ENCODE results near the gene EHD4. TPM values are rescaled to one million over a fixed set of nuclear protein-coding genes. Genes with fewer than 3 reads are reported as not detected.

EHD4 gene
- total and polyA plus RNA-seq, 9 of the 15 experiments (the other 6 are each of a cell fraction or from before 2014, with no cell fraction given) = 0.89 to 10.3 (median 6.4) TPM

DNA sequence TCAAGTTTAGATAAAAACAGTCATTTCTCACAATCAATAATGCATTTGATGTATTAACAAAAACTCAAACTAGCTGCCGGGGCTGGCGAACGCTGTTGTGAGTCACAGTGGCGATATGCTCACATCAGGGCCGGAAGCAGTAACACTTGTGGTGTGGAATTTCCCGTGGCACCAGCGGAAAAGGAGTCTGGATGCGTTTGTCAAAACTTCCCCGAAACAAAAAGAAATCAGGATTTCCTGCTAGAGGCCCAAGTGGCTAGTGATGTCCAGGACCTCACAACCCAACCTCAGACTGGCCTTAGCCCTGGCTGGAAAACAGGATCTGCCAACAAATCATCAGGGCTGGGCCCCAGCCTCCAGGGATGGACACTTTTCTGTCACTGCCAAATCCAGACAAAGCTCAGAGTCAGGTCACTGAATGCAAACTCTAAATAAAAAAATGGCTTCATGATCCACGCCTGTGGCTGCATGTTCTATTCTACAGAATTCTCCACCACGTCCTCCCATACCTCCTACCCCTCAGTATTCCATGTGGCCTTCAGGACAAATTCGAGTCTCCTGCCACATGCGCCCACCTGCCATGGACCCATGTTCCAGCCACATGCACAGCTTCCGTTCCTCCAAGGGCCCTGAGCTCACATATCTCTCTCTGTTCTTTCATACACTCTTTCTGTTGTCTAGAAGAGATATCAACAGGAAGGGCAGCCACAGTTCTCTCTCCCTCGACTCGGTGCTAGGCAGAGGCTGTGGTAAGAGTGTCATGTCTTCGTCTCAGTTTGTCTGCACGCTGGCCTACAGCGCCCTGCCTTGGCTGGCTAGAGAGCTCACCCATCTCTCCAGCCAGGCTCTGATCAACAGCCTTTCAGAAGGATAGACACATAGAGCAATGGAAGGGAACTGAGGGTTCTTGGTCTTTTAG, 35.4 kb downstream of the EHD4 start (continued):
- peak; percentile 27; the same call in 1 of the 2 replicates for TF ChIP-seq L3MBTL2 (IDR thresholded peaks at IDR 0.05)
- no peak for TF ChIP-seq ZNF778 (CRISPR knock-in tag; IDR thresholded peaks at IDR 0.05)
- TF ChIP-seq ZNF695 (CRISPR knock-in tag; IDR thresholded peaks at IDR 0.05) = no peak
- TF ChIP-seq HDAC1 (IDR thresholded peaks at IDR 0.05) = no peak
- TF ChIP-seq, protein P1, sequence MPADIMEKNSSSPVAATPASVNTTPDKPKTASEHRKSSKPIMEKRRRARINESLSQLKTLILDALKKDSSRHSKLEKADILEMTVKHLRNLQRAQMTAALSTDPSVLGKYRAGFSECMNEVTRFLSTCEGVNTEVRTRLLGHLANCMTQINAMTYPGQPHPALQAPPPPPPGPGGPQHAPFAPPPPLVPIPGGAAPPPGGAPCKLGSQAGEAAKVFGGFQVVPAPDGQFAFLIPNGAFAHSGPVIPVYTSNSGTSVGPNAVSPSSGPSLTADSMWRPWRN (IDR thresholded peaks at IDR 0.05; ENCODE audit: low read depth) = no peak
- TF ChIP-seq SMAD4 (CRISPR knock-in tag; conservative IDR thresholded peaks at IDR 0.05) = no peak
- no peak for TF ChIP-seq KDM2B (CRISPR knock-in tag; IDR thresholded peaks at IDR 0.05)
- TF ChIP-seq, protein P2, sequence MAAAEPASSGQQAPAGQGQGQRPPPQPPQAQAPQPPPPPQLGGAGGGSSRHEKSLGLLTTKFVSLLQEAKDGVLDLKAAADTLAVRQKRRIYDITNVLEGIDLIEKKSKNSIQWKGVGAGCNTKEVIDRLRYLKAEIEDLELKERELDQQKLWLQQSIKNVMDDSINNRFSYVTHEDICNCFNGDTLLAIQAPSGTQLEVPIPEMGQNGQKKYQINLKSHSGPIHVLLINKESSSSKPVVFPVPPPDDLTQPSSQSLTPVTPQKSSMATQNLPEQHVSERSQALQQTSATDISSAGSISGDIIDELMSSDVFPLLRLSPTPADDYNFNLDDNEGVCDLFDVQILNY (CRISPR knock-in tag; IDR thresholded peaks at IDR 0.05) = no peak
- TF ChIP-seq TAL1 (IDR thresholded peaks at IDR 0.05) = no peak
- TF ChIP-seq HNRNPK (IDR thresholded peaks at IDR 0.05; ENCODE audit: low read depth, low read length, poor library complexity, severe bottlenecking) = no peak
- TF ChIP-seq, protein P3, sequence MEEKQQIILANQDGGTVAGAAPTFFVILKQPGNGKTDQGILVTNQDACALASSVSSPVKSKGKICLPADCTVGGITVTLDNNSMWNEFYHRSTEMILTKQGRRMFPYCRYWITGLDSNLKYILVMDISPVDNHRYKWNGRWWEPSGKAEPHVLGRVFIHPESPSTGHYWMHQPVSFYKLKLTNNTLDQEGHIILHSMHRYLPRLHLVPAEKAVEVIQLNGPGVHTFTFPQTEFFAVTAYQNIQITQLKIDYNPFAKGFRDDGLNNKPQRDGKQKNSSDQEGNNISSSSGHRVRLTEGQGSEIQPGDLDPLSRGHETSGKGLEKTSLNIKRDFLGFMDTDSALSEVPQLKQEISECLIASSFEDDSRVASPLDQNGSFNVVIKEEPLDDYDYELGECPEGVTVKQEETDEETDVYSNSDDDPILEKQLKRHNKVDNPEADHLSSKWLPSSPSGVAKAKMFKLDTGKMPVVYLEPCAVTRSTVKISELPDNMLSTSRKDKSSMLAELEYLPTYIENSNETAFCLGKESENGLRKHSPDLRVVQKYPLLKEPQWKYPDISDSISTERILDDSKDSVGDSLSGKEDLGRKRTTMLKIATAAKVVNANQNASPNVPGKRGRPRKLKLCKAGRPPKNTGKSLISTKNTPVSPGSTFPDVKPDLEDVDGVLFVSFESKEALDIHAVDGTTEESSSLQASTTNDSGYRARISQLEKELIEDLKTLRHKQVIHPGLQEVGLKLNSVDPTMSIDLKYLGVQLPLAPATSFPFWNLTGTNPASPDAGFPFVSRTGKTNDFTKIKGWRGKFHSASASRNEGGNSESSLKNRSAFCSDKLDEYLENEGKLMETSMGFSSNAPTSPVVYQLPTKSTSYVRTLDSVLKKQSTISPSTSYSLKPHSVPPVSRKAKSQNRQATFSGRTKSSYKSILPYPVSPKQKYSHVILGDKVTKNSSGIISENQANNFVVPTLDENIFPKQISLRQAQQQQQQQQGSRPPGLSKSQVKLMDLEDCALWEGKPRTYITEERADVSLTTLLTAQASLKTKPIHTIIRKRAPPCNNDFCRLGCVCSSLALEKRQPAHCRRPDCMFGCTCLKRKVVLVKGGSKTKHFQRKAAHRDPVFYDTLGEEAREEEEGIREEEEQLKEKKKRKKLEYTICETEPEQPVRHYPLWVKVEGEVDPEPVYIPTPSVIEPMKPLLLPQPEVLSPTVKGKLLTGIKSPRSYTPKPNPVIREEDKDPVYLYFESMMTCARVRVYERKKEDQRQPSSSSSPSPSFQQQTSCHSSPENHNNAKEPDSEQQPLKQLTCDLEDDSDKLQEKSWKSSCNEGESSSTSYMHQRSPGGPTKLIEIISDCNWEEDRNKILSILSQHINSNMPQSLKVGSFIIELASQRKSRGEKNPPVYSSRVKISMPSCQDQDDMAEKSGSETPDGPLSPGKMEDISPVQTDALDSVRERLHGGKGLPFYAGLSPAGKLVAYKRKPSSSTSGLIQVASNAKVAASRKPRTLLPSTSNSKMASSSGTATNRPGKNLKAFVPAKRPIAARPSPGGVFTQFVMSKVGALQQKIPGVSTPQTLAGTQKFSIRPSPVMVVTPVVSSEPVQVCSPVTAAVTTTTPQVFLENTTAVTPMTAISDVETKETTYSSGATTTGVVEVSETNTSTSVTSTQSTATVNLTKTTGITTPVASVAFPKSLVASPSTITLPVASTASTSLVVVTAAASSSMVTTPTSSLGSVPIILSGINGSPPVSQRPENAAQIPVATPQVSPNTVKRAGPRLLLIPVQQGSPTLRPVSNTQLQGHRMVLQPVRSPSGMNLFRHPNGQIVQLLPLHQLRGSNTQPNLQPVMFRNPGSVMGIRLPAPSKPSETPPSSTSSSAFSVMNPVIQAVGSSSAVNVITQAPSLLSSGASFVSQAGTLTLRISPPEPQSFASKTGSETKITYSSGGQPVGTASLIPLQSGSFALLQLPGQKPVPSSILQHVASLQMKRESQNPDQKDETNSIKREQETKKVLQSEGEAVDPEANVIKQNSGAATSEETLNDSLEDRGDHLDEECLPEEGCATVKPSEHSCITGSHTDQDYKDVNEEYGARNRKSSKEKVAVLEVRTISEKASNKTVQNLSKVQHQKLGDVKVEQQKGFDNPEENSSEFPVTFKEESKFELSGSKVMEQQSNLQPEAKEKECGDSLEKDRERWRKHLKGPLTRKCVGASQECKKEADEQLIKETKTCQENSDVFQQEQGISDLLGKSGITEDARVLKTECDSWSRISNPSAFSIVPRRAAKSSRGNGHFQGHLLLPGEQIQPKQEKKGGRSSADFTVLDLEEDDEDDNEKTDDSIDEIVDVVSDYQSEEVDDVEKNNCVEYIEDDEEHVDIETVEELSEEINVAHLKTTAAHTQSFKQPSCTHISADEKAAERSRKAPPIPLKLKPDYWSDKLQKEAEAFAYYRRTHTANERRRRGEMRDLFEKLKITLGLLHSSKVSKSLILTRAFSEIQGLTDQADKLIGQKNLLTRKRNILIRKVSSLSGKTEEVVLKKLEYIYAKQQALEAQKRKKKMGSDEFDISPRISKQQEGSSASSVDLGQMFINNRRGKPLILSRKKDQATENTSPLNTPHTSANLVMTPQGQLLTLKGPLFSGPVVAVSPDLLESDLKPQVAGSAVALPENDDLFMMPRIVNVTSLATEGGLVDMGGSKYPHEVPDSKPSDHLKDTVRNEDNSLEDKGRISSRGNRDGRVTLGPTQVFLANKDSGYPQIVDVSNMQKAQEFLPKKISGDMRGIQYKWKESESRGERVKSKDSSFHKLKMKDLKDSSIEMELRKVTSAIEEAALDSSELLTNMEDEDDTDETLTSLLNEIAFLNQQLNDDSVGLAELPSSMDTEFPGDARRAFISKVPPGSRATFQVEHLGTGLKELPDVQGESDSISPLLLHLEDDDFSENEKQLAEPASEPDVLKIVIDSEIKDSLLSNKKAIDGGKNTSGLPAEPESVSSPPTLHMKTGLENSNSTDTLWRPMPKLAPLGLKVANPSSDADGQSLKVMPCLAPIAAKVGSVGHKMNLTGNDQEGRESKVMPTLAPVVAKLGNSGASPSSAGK (IDR thresholded peaks at IDR 0.05) = 0 out of 2 replicates have a peak, but pooled peaks have one; percentile 16
- no peak for TF ChIP-seq MEF2D (tag; conservative IDR thresholded peaks at IDR 0.05; ENCODE audit: low read depth)

Measured in K562 (cell line).